GM23338 (cell line): Measurements from ENCODE around the gene ZDHHC9. TPM values are rescaled to one million over a fixed set of nuclear protein-coding genes. Genes with fewer than 3 reads are reported as not detected.

Experiments used
- ATAC-seq: fragments of 200-7000 bp; cut with Tn5 transposase; 3 replicates; pipeline ENCODE4 v1.9.1; 2020
- DNase-seq: peaks from one replicate; pipeline ENCODE4 v3.0.0-alpha.2; 2015; ENCODE audit warnings: low spot score
- H2AFZ ChIP-seq: fragments of 200-600 bp; sonication (generic); 2 replicates; pipeline ENCODE4 v1.8.0; 2016; ENCODE audit warnings: antibody characterized with exemption, mild to moderate bottlenecking, moderate library complexity
- H3F3A ChIP-seq: fragments of 200-600 bp; sonication (generic); replicated peaks from 2 replicates; pipeline ENCODE4 v1.8.0; 2017; ENCODE audit warnings: antibody characterized with exemption, mixed run types, low read depth
- H3K27ac ChIP-seq: fragments of 200-600 bp; sonication (generic); 2 replicates; pipeline ENCODE4 v1.6.1; 2016; ENCODE audit warnings: low read depth
- H3K27me3 ChIP-seq: fragments of 200-600 bp; sonication (generic); 2 replicates; pipeline ENCODE4 v1.8.0; 2016; ENCODE audit warnings: mild to moderate bottlenecking, mixed run types, moderate library complexity; ENCODE audit not compliant: insufficient read depth
- H3K36me3 ChIP-seq: fragments of 200-600 bp; sonication (generic); 2 replicates; pipeline ENCODE4 v1.8.0; 2016; ENCODE audit warnings: mild to moderate bottlenecking; ENCODE audit not compliant: insufficient read depth
- H3K4me1 ChIP-seq: fragments of 200-600 bp; sonication (generic); 2 replicates; pipeline ENCODE4 v1.8.0; 2016; ENCODE audit warnings: mild to moderate bottlenecking, moderate library complexity; ENCODE audit not compliant: insufficient read depth
- H3K4me2 ChIP-seq: fragments of 200-600 bp; sonication (generic); 2 replicates; pipeline ENCODE4 v1.7.1; 2017; ENCODE audit warnings: mixed run types
- H3K4me3 ChIP-seq: fragments of 200-600 bp; sonication (generic); 2 replicates; pipeline ENCODE4 v1.6.1; 2016; ENCODE audit warnings: mixed run types
- H3K79me2 ChIP-seq: fragments of 200-600 bp; sonication (generic); replicated peaks from 2 replicates; pipeline ENCODE4 v1.8.0; 2017; ENCODE audit warnings: mild to moderate bottlenecking; ENCODE audit not compliant: insufficient read depth
- H3K9me2 ChIP-seq: fragments of 200-600 bp; sonication (generic); 2 replicates; pipeline ENCODE4 v1.8.0; 2017; ENCODE audit not compliant: insufficient read depth
- H4K20me1 ChIP-seq: fragments of 200-600 bp; sonication (generic); replicated peaks from 2 replicates; pipeline ENCODE4 v1.8.0; 2017; ENCODE audit warnings: mild to moderate bottlenecking; ENCODE audit not compliant: insufficient read depth
- H3K27ac Mint-ChIP-seq: 2 replicates; pipeline ENCODE4 v1.8.0; 2020; ENCODE audit warnings: inconsistent platforms, mild to moderate bottlenecking, moderate library complexity, mixed read lengths
- H3K27me3 Mint-ChIP-seq: 3 replicates; pipeline ENCODE4 v1.8.0; 2022; ENCODE audit warnings: low read depth, mild to moderate bottlenecking, moderate library complexity, mixed read lengths, inconsistent platforms; ENCODE audit not compliant: insufficient read depth, poor library complexity
- H3K36me3 Mint-ChIP-seq: 3 replicates; pipeline ENCODE4 v1.8.0; 2021; ENCODE audit warnings: low read depth, mild to moderate bottlenecking, inconsistent platforms, moderate library complexity, mixed read lengths
- H3K4me1 Mint-ChIP-seq: 3 replicates; pipeline ENCODE4 v1.8.0; 2020; ENCODE audit warnings: mild to moderate bottlenecking, inconsistent platforms, mixed read lengths
- H3K4me3 Mint-ChIP-seq: 3 replicates; pipeline ENCODE4 v1.8.0; 2021; ENCODE audit warnings: moderate library complexity, mild to moderate bottlenecking, inconsistent platforms, mixed read lengths
- H3K9me3 Mint-ChIP-seq: 3 replicates; pipeline ENCODE4 v1.8.0; 2020; ENCODE audit warnings: moderate library complexity, mild to moderate bottlenecking, inconsistent platforms, mixed read lengths
- ETS1 ChIP-seq: IDR thresholded peaks from 2 replicates; pipeline ENCODE4 v1.6.1; 2016; ENCODE audit warnings: antibody characterized with exemption
- EZH2phosphoT487 ChIP-seq: fragments of 200-600 bp; sonication (generic); IDR thresholded peaks from one replicate; pipeline ENCODE4 v1.8.1; 2018; ENCODE audit warnings: antibody characterized with exemption; ENCODE audit not compliant: unreplicated experiment
- NANOG ChIP-seq: IDR thresholded peaks from 2 replicates; pipeline ENCODE4 v1.6.1; 2016; ENCODE audit warnings: antibody characterized with exemption, borderline replicate concordance
- STAT1 ChIP-seq: IDR thresholded peaks from one replicate; pipeline ENCODE4 v1.6.1; 2016; ENCODE audit warnings: antibody characterized with exemption; ENCODE audit not compliant: unreplicated experiment
- ZNF462 ChIP-seq: fragments of 250-450 bp; sonication (Bioruptor Pico); IDR thresholded peaks from 2 replicates; pipeline ENCODE4 v1.5.0; 2020; ENCODE audit warnings: mild to moderate bottlenecking, moderate library complexity
- polyA plus RNA-seq: library from polyadenylated mRNA; unstranded; fragments of >200 nt; fragmentation: Nextera tagmentation; extraction: Ambion mirVana; gene quantifications from 2 replicates; pipeline ENCODE4 v1.2.1, GENCODE V29; 2016
- total RNA-seq: library from RNA; depleted of rRNA; stranded (reverse); fragments of >200 nt; shearing (Covaris generic); gene quantifications from 2 replicates; pipeline ENCODE4 v1.2.3, GENCODE V29; 2014

ZDHHC9 gene
- total and polyA plus RNA-seq, 2 experiments from 2014 or later: 14.2 to 17.6 TPM

DNA sequence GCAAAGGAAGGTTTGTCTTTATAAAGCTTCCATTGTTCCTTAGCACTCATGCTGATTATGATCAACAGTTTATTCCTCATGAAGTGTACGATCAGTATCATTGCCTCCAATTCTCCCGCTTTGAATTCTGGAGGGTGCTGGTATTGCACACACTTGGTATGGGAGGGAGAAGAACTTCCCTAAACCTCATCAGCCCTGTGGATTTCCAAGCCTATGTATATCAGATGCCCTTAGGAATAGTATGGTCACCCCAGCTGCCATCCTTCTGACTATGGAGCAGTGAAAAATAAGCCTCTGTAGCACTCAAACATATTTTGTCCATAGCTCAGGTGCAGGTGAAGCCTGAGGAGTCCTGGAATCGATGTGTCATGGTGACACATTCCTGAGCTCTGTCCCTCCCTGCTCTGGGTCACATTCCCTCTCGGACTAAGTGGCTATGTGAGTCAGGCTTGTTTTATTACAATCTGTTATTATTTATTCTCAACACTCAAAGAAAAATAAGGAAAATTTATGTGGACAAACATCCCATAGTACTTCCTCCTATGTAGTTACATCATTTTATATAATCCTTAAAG, 2.0 kb upstream of the ZDHHC9 start:
- H3K27ac Mint-ChIP-seq: no peak overlapping the region
- H3K9me2 ChIP-seq: no peaks in the 10 kb centered on the region
- no peak overlapping the region for H3K27ac ChIP-seq
- peaks cover 3% of the 10 kb centered on the region for H3K27me3 Mint-ChIP-seq
- H3K4me3 Mint-ChIP-seq: no peak overlapping the region
- H2AFZ ChIP-seq: no peak overlapping the region
- H3K27me3 ChIP-seq: no peaks in the 10 kb centered on the region
- ATAC-seq (no peak), DNase-seq (no peak)
- peaks cover 16% of the 10 kb centered on the region for H3K79me2 ChIP-seq
- H3K4me2 ChIP-seq: no peak overlapping the region
- no peak overlapping the region for H3K4me3 ChIP-seq
- no peaks in the 10 kb centered on the region for H4K20me1 ChIP-seq
- H3K4me1 Mint-ChIP-seq: peaks cover 19% of the 10 kb centered on the region
- H3F3A ChIP-seq: no peaks in the 10 kb centered on the region
- H3K36me3 Mint-ChIP-seq: peaks cover 6% of the 10 kb centered on the region; the same call in 2 of the 3 replicates
- no peaks in the 10 kb centered on the region for H3K36me3 ChIP-seq
- peaks cover 3% of the 10 kb centered on the region; the same call in 2 of the 3 replicates for H3K9me3 Mint-ChIP-seq
- TF ChIP-seq ZNF462 (no peak), STAT1 (no peak), EZH2phosphoT487 (no peak), ETS1 (no peak)
- no peaks in the 10 kb centered on the region; the same call in 1 of the 2 replicates for H3K4me1 ChIP-seq

- no peak; the same call in 2 of the 3 replicates for ATAC-seq
- Mint-ChIP-seq H3K27me3 (peaks cover 3% of the 10 kb centered on the region), H3K36me3 (peaks cover 7% of the 10 kb centered on the region; the same call in 2 of the 3 replicates), H3K4me3 (peak overlapping the region; percentile 92), H3K4me1 (peaks cover 21% of the 10 kb centered on the region), H3K27ac (no peak overlapping the region), H3K9me3 (no peaks in the 10 kb centered on the region)
- no peaks in the 10 kb centered on the region for H3K9me2 ChIP-seq
- no peak for DNase-seq
- H3K36me3 ChIP-seq: no peaks in the 10 kb centered on the region
- no peaks in the 10 kb centered on the region; the same call in 1 of the 2 replicates for H3K4me1 ChIP-seq
- H3K79me2 ChIP-seq: peaks cover 19% of the 10 kb centered on the region
- H3K27me3 ChIP-seq: no peaks in the 10 kb centered on the region
- no peaks in the 10 kb centered on the region for H3F3A ChIP-seq
- no peaks in the 10 kb centered on the region for H4K20me1 ChIP-seq
- peak overlapping the region; percentile 80 for H3K4me2 ChIP-seq
- H3K27ac ChIP-seq: no peak overlapping the region
- peak overlapping the region; percentile 87; the same call in 1 of the 2 replicates for H2AFZ ChIP-seq
- H3K4me3 ChIP-seq: peak overlapping the region; percentile 80
- TF ChIP-seq NANOG (no peak), ZNF462 (no peak)
Observed at GRCh38 chrX:129843209-129843458, 552 bp downstream of the ZDHHC9 start.
